HFFc6 (cell line): Measurements from ENCODE around the gene LEF1. TPM values are rescaled to one million over a fixed set of nuclear protein-coding genes. Genes with fewer than 3 reads are reported as not detected.

Source experiments
- DNase-seq: peaks from one replicate; pipeline ENCODE4 v3.0.0-alpha.2; 2018
- H3K27ac Mint-ChIP-seq: 2 replicates; pipeline ENCODE4 v1.8.0; 2020; ENCODE audit warnings: mild to moderate bottlenecking, mixed read lengths
- H3K27me3 Mint-ChIP-seq: 2 replicates; pipeline ENCODE4 v1.8.0; 2021; ENCODE audit warnings: mild to moderate bottlenecking, moderate library complexity, mixed read lengths; ENCODE audit not compliant: insufficient read depth
- H3K36me3 Mint-ChIP-seq: 2 replicates; pipeline ENCODE4 v1.8.0; 2021; ENCODE audit warnings: low read depth, mixed read lengths
- H3K4me1 Mint-ChIP-seq: 2 replicates; pipeline ENCODE4 v1.8.0; 2020; ENCODE audit warnings: low read depth, mixed read lengths
- H3K4me3 Mint-ChIP-seq: 2 replicates; pipeline ENCODE4 v1.8.0; 2020; ENCODE audit warnings: mild to moderate bottlenecking, moderate library complexity, mixed read lengths
- H3K9me3 Mint-ChIP-seq: 2 replicates; pipeline ENCODE4 v1.8.0; 2020; ENCODE audit warnings: mild to moderate bottlenecking, mixed read lengths
- CTCF ChIP-seq: fragments of 200-600 bp; sonication (generic); IDR thresholded peaks from 2 replicates; pipeline ENCODE4 v1.5.0; 2021; ENCODE audit warnings: antibody characterized with exemption, mild to moderate bottlenecking
- total RNA-seq, 6 experiments: library from RNA; stranded (reverse); fragmentation: NEBNext Ultra II Directional; extraction: Animal tissue kit (Norgen Biotek cat#: 25700); gene quantifications; 2 replicates in 1 of 6; 3 replicates in 5 of 6; pipeline ENCODE4 v1.2.3, GENCODE V29; 2021

LEF1 gene
- total RNA-seq, 6 experiments from 2014 or later = 0.22 to 0.37 (median 0.31) TPM; not detected in 3

GRCh38 chr4:108114503-108114902 is 54.2 kb downstream of the LEF1 start:
- Mint-ChIP-seq H3K4me3 (no peak overlapping the region), H3K27me3 (peaks cover 2% of the 10 kb centered on the region), H3K36me3 (no peaks in the 10 kb centered on the region), H3K27ac (no peak overlapping the region), H3K4me1 (no peaks in the 10 kb centered on the region), H3K9me3 (no peaks in the 10 kb centered on the region)
- TF ChIP-seq CTCF = no peak
- DNase-seq = no peak

DNA sequence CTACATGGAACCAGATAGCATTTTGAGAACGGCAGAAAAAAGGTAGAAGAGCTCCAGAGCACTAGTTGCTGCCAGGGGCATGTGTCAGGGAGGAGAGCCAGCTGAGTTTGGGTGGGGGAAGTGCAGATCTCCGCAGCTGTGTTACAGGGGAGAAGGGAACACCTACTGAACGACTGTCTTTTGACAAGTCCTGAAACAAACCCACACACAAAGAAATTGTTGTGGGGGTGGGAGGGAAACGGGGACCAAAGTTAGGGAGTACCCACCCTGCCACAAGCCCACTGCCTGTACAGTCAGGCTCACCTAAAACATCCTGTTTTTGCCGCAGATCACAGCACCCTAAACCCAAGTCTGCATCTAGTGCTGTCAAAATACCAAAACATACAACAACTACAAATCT is 55.5 kb downstream of the LEF1 start:
- no peaks in the 10 kb centered on the region for H3K4me1 Mint-ChIP-seq
- no peaks in the 10 kb centered on the region for H3K36me3 Mint-ChIP-seq

GRCh38 chr4:108111781-108112180 is 57.0 kb downstream of the LEF1 start:
- no peak overlapping the region for H3K27ac Mint-ChIP-seq
- H3K36me3 Mint-ChIP-seq = no peaks in the 10 kb centered on the region
- no peaks in the 10 kb centered on the region for H3K9me3 Mint-ChIP-seq
- no peak for DNase-seq
- no peak for TF ChIP-seq CTCF
- peaks cover 11% of the 10 kb centered on the region for H3K27me3 Mint-ChIP-seq
- H3K4me1 Mint-ChIP-seq = no peaks in the 10 kb centered on the region
- H3K4me3 Mint-ChIP-seq = no peak overlapping the region

More for the DNA sequence above, 55.5 kb downstream of the LEF1 start:
- H3K27me3 Mint-ChIP-seq = peaks cover 7% of the 10 kb centered on the region
- no peak for TF ChIP-seq CTCF
- DNase-seq = no peak
- H3K27ac Mint-ChIP-seq = no peak overlapping the region
- H3K9me3 Mint-ChIP-seq = no peaks in the 10 kb centered on the region
- no peak overlapping the region for H3K4me3 Mint-ChIP-seq

DNA sequence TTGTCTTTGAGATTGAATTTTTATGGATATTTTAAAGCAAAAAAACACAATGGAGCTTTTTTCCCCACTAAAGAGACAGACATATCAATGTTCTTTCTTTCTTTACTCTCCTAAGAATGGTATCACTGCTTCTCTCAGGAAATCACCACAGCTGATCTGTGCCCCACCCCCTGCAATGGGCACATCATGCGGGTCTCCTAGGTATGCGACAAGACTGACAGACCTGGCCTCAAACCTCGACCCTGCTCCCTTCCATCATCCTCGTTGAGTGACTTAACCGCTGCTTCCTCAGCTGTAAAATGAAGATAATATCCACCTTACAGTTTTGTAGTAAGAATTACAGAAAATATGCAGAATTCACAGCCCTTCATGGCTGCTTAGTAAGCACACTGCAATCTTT is 58.3 kb downstream of the LEF1 start:
- Mint-ChIP-seq H3K4me3 (no peak overlapping the region), H3K9me3 (no peaks in the 10 kb centered on the region), H3K27ac (no peak overlapping the region), H3K27me3 (peaks cover 16% of the 10 kb centered on the region), H3K4me1 (no peaks in the 10 kb centered on the region), H3K36me3 (no peaks in the 10 kb centered on the region)
- TF ChIP-seq CTCF = no peak
- no peak for DNase-seq

- DNase-seq = no peak
- Mint-ChIP-seq H3K4me1 (no peaks in the 10 kb centered on the region), H3K27ac (no peak overlapping the region), H3K36me3 (no peaks in the 10 kb centered on the region), H3K9me3 (no peaks in the 10 kb centered on the region), H3K4me3 (no peak overlapping the region), H3K27me3 (peaks cover 16% of the 10 kb centered on the region)
- TF ChIP-seq CTCF = no peak
Observed at GRCh38 chr4:108109997-108110416, 58.7 kb downstream of the LEF1 start.

DNA sequence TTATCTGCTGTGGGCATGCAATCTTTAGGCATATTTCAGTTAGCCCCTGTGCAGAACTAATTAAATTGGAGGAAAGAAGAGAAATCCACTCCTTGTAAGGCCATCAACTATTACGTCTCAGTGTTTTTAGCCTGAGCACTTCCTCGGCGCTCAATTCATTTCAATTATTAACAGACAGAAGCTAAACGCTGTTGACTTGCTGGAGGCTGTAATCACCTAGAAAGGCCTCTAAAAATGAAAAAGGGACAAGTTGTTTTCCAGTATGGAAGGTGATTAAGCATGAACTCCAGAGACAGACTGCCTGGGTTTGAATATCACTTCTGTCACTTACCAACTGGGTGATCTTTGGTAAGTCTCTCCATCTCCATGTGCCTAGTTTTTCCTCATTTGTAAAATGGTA is 59.6 kb downstream of the LEF1 start:
- H3K27me3 Mint-ChIP-seq = peaks cover 16% of the 10 kb centered on the region
- no peak for TF ChIP-seq CTCF
- H3K4me1 Mint-ChIP-seq = no peaks in the 10 kb centered on the region
- no peaks in the 10 kb centered on the region for H3K36me3 Mint-ChIP-seq
- H3K27ac Mint-ChIP-seq = no peak overlapping the region
- no peak overlapping the region for H3K4me3 Mint-ChIP-seq
- DNase-seq = no peak
- no peaks in the 10 kb centered on the region for H3K9me3 Mint-ChIP-seq
